ENCODE results near the gene FAM219A.
"Not testable (repeated sequence)": the region's sequence is repeated elsewhere in the genome, so short reads cannot be mapped to it uniquely, and the experiment has no call there.

Gene FAM219A

GRCh38 chr9:34374339-34374738, 84.0 kb downstream of the FAM219A start:
- Histone ChIP-seq H3K4me3 (ENCODE audit: low read length in 2 of 2) (peak overlapping the region; percentile 23 to 32), H3K9me3 (ENCODE audit: control insufficient read depth in 2 of 2, low read length in 2 of 2) (no peaks in the 10 kb centered on the region), H3K9ac (ENCODE audit: low read depth in 1 of 2, low read length in 2 of 2) (peak overlapping the region; percentile 41 to 54), H3K36me3 (ENCODE audit: control insufficient read depth in 2 of 2, insufficient read depth in 2 of 2, low read length in 2 of 2) (peaks cover 24 to 30% of the 10 kb centered on the region in 2 donors), H3K27me3 (ENCODE audit: control insufficient read depth in 2 of 2, insufficient read depth in 2 of 2, low read length in 2 of 2) (no peaks in the 10 kb centered on the region), H3K4me1 (ENCODE audit: control insufficient read depth in 2 of 2, insufficient read depth in 2 of 2, low read length in 2 of 2) (peaks cover 19 to 24% of the 10 kb centered on the region in 2 donors), H3K27ac (ENCODE audit: low read depth in 2 of 2, low read length in 2 of 2) (peak overlapping the region; percentile 94 to 98)

- Histone ChIP-seq H3K36me3 (ENCODE audit: control insufficient read depth in 2 of 2, insufficient read depth in 2 of 2, low read length in 2 of 2) (peaks cover 27 to 32% of the 10 kb centered on the region in 2 donors), H3K9me3 (ENCODE audit: control insufficient read depth in 2 of 2, low read length in 2 of 2) (no peaks in the 10 kb centered on the region), H3K27ac (ENCODE audit: low read depth in 2 of 2, low read length in 2 of 2) (peak overlapping the region; percentile 94 to 98), H3K4me1 (ENCODE audit: control insufficient read depth in 2 of 2, insufficient read depth in 2 of 2, low read length in 2 of 2) (peaks cover 19 to 21% of the 10 kb centered on the region in 2 donors), H3K27me3 (ENCODE audit: control insufficient read depth in 2 of 2, insufficient read depth in 2 of 2, low read length in 2 of 2) (no peaks in the 10 kb centered on the region), H3K9ac (ENCODE audit: low read depth in 1 of 2, low read length in 2 of 2) (peak overlapping the region in 1 of 2 donors; percentile 54), H3K4me3 (ENCODE audit: low read length in 2 of 2) (no peak overlapping the region)
Measured at GRCh38 chr9:34373749-34374148, 84.6 kb downstream of the FAM219A start.

- no peak overlapping the region for H3K27ac ChIP-seq (ENCODE audit: low read depth in 2 of 2, low read length in 2 of 2)
- H3K9me3 ChIP-seq (ENCODE audit: control insufficient read depth in 2 of 2, low read length in 2 of 2) = no peaks in the 10 kb centered on the region
- H3K9ac ChIP-seq (ENCODE audit: low read depth in 1 of 2, low read length in 2 of 2) = no peak overlapping the region
- peaks cover 19 to 21% of the 10 kb centered on the region in 2 donors for H3K4me1 ChIP-seq (ENCODE audit: control insufficient read depth in 2 of 2, insufficient read depth in 2 of 2, low read length in 2 of 2)
- H3K4me3 ChIP-seq (ENCODE audit: low read length in 2 of 2) = no peak overlapping the region
- peaks cover 31 to 34% of the 10 kb centered on the region in 2 donors for H3K36me3 ChIP-seq (ENCODE audit: control insufficient read depth in 2 of 2, insufficient read depth in 2 of 2, low read length in 2 of 2)
- H3K27me3 ChIP-seq (ENCODE audit: control insufficient read depth in 2 of 2, insufficient read depth in 2 of 2, low read length in 2 of 2) = no peaks in the 10 kb centered on the region
Measured at GRCh38 chr9:34372467-34373011, 85.8 kb downstream of the FAM219A start.

GRCh38 chr9:34371886-34372466, 86.4 kb downstream of the FAM219A start:
- H3K4me3 ChIP-seq (ENCODE audit: low read length in 2 of 2) = no peak overlapping the region
- H3K9me3 ChIP-seq (ENCODE audit: control insufficient read depth in 2 of 2, low read length in 2 of 2) = no peaks in the 10 kb centered on the region
- H3K27me3 ChIP-seq (ENCODE audit: control insufficient read depth in 2 of 2, insufficient read depth in 2 of 2, low read length in 2 of 2) = no peaks in the 10 kb centered on the region
- peaks cover 34 to 35% of the 10 kb centered on the region in 2 donors for H3K36me3 ChIP-seq (ENCODE audit: control insufficient read depth in 2 of 2, insufficient read depth in 2 of 2, low read length in 2 of 2)
- H3K9ac ChIP-seq (ENCODE audit: low read depth in 1 of 2, low read length in 2 of 2) = no peak overlapping the region
- peaks cover 15 to 21% of the 10 kb centered on the region in 2 donors for H3K4me1 ChIP-seq (ENCODE audit: control insufficient read depth in 2 of 2, insufficient read depth in 2 of 2, low read length in 2 of 2)
- no peak overlapping the region for H3K27ac ChIP-seq (ENCODE audit: low read depth in 2 of 2, low read length in 2 of 2)

GRCh38 chr9:34370970-34371880, 87.1 kb downstream of the FAM219A start:
- no peak overlapping the region for H3K9ac ChIP-seq (ENCODE audit: low read depth in 1 of 2, low read length in 2 of 2)
- no peaks in the 10 kb centered on the region for H3K9me3 ChIP-seq (ENCODE audit: control insufficient read depth in 2 of 2, low read length in 2 of 2)
- H3K4me3 ChIP-seq (ENCODE audit: low read length in 2 of 2) = no peak overlapping the region
- H3K27me3 ChIP-seq (ENCODE audit: control insufficient read depth in 2 of 2, insufficient read depth in 2 of 2, low read length in 2 of 2) = no peaks in the 10 kb centered on the region
- H3K36me3 ChIP-seq (ENCODE audit: control insufficient read depth in 2 of 2, insufficient read depth in 2 of 2, low read length in 2 of 2) = peaks cover 34 to 35% of the 10 kb centered on the region in 2 donors
- peaks cover 13 to 21% of the 10 kb centered on the region in 2 donors for H3K4me1 ChIP-seq (ENCODE audit: control insufficient read depth in 2 of 2, insufficient read depth in 2 of 2, low read length in 2 of 2)
- no peak overlapping the region for H3K27ac ChIP-seq (ENCODE audit: low read depth in 2 of 2, low read length in 2 of 2)

GRCh38 chr9:34370335-34370969, 87.9 kb downstream of the FAM219A start:
- Histone ChIP-seq H3K27me3 (ENCODE audit: control insufficient read depth in 2 of 2, insufficient read depth in 2 of 2, low read length in 2 of 2) (no peaks in the 10 kb centered on the region), H3K9ac (ENCODE audit: low read depth in 1 of 2, low read length in 2 of 2) (no peak overlapping the region), H3K27ac (ENCODE audit: low read depth in 2 of 2, low read length in 2 of 2) (no peak overlapping the region), H3K4me3 (ENCODE audit: low read length in 2 of 2) (no peak overlapping the region), H3K9me3 (ENCODE audit: control insufficient read depth in 2 of 2, low read length in 2 of 2) (no peaks in the 10 kb centered on the region), H3K4me1 (ENCODE audit: control insufficient read depth in 2 of 2, insufficient read depth in 2 of 2, low read length in 2 of 2) (peaks cover 6 to 13% of the 10 kb centered on the region in 2 donors), H3K36me3 (ENCODE audit: control insufficient read depth in 2 of 2, insufficient read depth in 2 of 2, low read length in 2 of 2) (peaks cover 34 to 35% of the 10 kb centered on the region in 2 donors)

GRCh38 chr9:34369636-34370035, 88.7 kb downstream of the FAM219A start:
- Histone ChIP-seq H3K9ac (ENCODE audit: low read depth in 1 of 2, low read length in 2 of 2) (no peak overlapping the region), H3K4me3 (ENCODE audit: low read length in 2 of 2) (no peak overlapping the region), H3K9me3 (ENCODE audit: control insufficient read depth in 2 of 2, low read length in 2 of 2) (no peaks in the 10 kb centered on the region), H3K4me1 (ENCODE audit: control insufficient read depth in 2 of 2, insufficient read depth in 2 of 2, low read length in 2 of 2) (peaks cover 4 to 9% of the 10 kb centered on the region in 2 donors), H3K27me3 (ENCODE audit: control insufficient read depth in 2 of 2, insufficient read depth in 2 of 2, low read length in 2 of 2) (no peaks in the 10 kb centered on the region), H3K27ac (ENCODE audit: low read depth in 2 of 2, low read length in 2 of 2) (no peak overlapping the region), H3K36me3 (ENCODE audit: control insufficient read depth in 2 of 2, insufficient read depth in 2 of 2, low read length in 2 of 2) (peaks cover 34 to 35% of the 10 kb centered on the region in 2 donors)

GRCh38 chr9:34368796-34369195, 89.6 kb downstream of the FAM219A start:
- H3K9ac ChIP-seq (ENCODE audit: low read depth in 1 of 2, low read length in 2 of 2); H3K27ac ChIP-seq (ENCODE audit: low read depth in 2 of 2, low read length in 2 of 2); H3K9me3 ChIP-seq (ENCODE audit: control insufficient read depth in 2 of 2, low read length in 2 of 2); H3K4me1 ChIP-seq (ENCODE audit: control insufficient read depth in 2 of 2, insufficient read depth in 2 of 2, low read length in 2 of 2); H3K4me3 ChIP-seq (ENCODE audit: low read length in 2 of 2); H3K27me3 ChIP-seq (ENCODE audit: control insufficient read depth in 2 of 2, insufficient read depth in 2 of 2, low read length in 2 of 2): not testable (repeated sequence)
- peaks cover 34 to 35% of the 10 kb centered on the region in 2 donors for H3K36me3 ChIP-seq (ENCODE audit: control insufficient read depth in 2 of 2, insufficient read depth in 2 of 2, low read length in 2 of 2)

GRCh38 chr9:34367751-34368410, 90.5 kb downstream of the FAM219A start:
- not testable (repeated sequence) for H3K9ac ChIP-seq (ENCODE audit: low read depth in 1 of 2, low read length in 2 of 2); H3K4me3 ChIP-seq (ENCODE audit: low read length in 2 of 2); H3K4me1 ChIP-seq (ENCODE audit: control insufficient read depth in 2 of 2, insufficient read depth in 2 of 2, low read length in 2 of 2); H3K9me3 ChIP-seq (ENCODE audit: control insufficient read depth in 2 of 2, low read length in 2 of 2); H3K27ac ChIP-seq (ENCODE audit: low read depth in 2 of 2, low read length in 2 of 2); H3K27me3 ChIP-seq (ENCODE audit: control insufficient read depth in 2 of 2, insufficient read depth in 2 of 2, low read length in 2 of 2)
- H3K36me3 ChIP-seq (ENCODE audit: control insufficient read depth in 2 of 2, insufficient read depth in 2 of 2, low read length in 2 of 2) = peaks cover 34 to 35% of the 10 kb centered on the region in 2 donors
